Mesodermal cell (in vitro differentiated cells): ENCODE results near the gene DENND5A. TPM values are rescaled to one million over a fixed set of nuclear protein-coding genes. Genes with fewer than 3 reads are reported as not detected.

Experiments
- H3K27ac ChIP-seq: 2 replicates; pipeline ENCODE4 v1.7.0; 2013; ENCODE audit warnings: mild to moderate bottlenecking, low read depth, low read length, moderate library complexity; ENCODE audit not compliant: severe bottlenecking
- H3K36me3 ChIP-seq: 2 replicates; pipeline ENCODE4 v1.7.1; 2013; ENCODE audit warnings: mild to moderate bottlenecking, low read length, moderate library complexity; ENCODE audit not compliant: control insufficient read depth, insufficient read depth
- H3K4me1 ChIP-seq: one replicate; pipeline ENCODE4 v1.7.1; 2013; ENCODE audit warnings: mild to moderate bottlenecking, low read length; ENCODE audit not compliant: insufficient read depth, control insufficient read depth, poor library complexity, severe bottlenecking
- H3K4me3 ChIP-seq: 2 replicates; pipeline ENCODE4 v1.7.0; 2013; ENCODE audit warnings: low read length, control low read depth, mild to moderate bottlenecking; ENCODE audit not compliant: insufficient read depth, poor library complexity, severe bottlenecking; ENCODE audit errors: extremely low read depth
- H3K9me3 ChIP-seq: 2 replicates; pipeline ENCODE4 v1.7.1; 2013; ENCODE audit warnings: mild to moderate bottlenecking, low read length, moderate library complexity; ENCODE audit not compliant: control insufficient read depth
- WGBS, 2 experiments: methylation state at CpG; one replicate each; pipeline ENCODE4 v1.1.5; 2013; ENCODE audit warnings: missing lambda C conversion rate in 2 of 2; ENCODE audit not compliant: insufficient coverage in 2 of 2; 5-methylcytosine and 5-hydroxymethylcytosine counted together
- polyA plus RNA-seq, 2 experiments: library from polyadenylated mRNA; stranded (reverse); fragments of 50-300 nt; gene quantifications; one replicate each; pipeline ENCODE4 v1.2.3, GENCODE V29; 2013

DENND5A gene
- polyA plus RNA-seq (2013, experiment 1 of 2) = 120 TPM
- 106 TPM for polyA plus RNA-seq (2013, experiment 2 of 2)

DNA sequence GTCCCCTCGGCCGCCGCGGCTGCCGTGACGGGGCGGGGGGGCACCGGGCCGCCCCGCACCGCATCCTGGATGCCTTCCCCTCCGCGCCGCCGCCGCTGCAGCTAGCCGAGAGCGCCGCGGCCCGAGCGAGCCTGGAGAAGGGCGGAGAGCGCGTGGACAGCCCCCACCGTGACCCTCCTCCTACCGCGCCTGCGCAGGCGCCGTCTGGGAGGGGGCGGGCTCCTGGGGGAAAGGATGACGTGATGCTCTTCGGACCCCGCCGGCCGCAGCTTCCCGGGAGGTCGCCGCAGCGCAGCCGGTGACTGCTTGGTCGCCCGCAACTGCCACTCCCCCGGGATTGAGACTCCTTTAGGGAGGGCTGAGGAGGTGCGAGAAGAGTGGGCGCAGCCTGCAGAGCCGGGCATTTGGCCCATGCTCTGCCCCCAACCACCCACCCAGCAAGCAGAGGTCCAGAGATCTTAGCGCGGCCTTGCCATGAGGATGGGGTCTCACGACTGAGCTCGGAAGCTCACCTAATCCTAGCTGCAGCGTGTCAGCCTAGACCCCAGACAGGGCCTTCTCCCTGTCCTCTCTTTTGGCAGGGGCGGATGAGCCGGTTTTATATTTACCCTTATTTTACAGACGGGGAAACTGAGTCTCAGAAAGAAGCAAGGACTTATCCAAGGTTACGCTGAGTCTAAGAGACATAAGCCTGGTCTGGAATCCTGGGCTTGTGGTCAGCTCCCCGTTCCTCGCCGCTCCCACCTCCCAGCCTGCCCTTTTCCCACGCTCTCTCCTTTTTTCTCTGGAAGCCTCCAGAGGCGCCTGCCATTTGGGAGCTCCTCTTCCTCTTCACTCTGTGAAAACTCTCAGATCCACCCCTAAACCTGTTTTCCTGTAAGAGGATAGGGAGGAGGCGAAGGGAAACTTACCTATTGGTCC, at the start of gene DENND5A:
TSS of gene DENND5A (minus strand) at position 140 of the 921 bp plus-strand sequence. CDS start 281 bp downstream, outside the sequence.
- peak within 1 kb of the TSS; percentile 87 for H3K27ac ChIP-seq
- 6 to 13% methylated on average over 23 to 25 of the region's 63 CpGs for WGBS, 2 experiments
- peaks cover 10% of the 10 kb centered on the region for H3K4me1 ChIP-seq
- H3K9me3 ChIP-seq = no peaks in the 10 kb centered on the region
- H3K36me3 ChIP-seq = no peaks in the 10 kb centered on the region
- H3K4me3 ChIP-seq = peak within 1 kb of the TSS; percentile 86

DNA sequence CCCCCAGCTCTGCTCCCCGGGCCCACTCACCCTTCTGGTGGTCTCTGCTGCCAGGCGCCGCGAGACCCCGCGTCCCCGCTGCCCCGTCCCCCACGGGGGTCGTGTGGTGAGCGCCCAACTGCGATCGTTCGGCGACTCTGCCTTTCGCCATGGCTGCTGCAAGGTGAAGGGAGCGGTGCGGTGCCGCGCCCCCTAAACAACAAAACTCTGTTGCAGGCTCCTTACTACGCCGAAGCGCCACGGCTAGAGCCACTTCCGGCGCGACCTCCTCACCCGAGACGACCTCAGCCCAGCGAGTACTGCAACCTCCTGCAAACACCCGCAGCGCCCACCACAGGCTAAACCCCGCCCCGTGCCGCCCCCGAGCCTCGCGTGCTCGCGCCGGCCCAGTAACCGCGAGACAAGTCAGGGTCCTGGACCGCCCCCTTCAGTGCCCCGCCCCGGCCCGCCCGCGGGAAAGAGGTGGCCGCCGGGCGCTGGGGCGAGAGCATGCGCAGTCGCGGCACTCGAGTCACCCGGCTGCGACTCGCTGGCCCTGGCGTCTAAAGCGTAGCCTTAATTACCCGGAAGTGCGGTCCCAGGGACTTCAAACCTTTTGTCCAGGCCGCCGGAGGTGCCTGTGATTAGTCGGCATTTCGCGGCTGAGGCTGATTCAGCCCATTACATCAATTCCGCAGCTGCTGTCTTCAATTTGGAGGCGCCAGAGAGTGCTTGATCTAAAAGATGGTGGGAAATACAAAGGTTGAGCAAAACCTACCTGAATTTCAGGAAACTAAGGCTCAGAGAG, 49.3 kb upstream of the DENND5A start, which contains the start of gene TMEM41B:
TSS of gene TMEM41B (minus strand) at position 303 of the 787 bp plus-strand sequence. CDS start at position 151, 152 bp downstream.
- Histone ChIP-seq H3K4me3 (peak within 1 kb of the TSS; percentile 99), H3K9me3 (no peaks in the 10 kb centered on the region), H3K27ac (peak within 1 kb of the TSS; percentile 96), H3K4me1 (peaks cover 22% of the 10 kb centered on the region), H3K36me3 (peaks cover 29% of the 10 kb centered on the region)
- 0 to 1% methylated on average over 48 to 71 of the region's 71 CpGs for WGBS, 2 experiments

DNA sequence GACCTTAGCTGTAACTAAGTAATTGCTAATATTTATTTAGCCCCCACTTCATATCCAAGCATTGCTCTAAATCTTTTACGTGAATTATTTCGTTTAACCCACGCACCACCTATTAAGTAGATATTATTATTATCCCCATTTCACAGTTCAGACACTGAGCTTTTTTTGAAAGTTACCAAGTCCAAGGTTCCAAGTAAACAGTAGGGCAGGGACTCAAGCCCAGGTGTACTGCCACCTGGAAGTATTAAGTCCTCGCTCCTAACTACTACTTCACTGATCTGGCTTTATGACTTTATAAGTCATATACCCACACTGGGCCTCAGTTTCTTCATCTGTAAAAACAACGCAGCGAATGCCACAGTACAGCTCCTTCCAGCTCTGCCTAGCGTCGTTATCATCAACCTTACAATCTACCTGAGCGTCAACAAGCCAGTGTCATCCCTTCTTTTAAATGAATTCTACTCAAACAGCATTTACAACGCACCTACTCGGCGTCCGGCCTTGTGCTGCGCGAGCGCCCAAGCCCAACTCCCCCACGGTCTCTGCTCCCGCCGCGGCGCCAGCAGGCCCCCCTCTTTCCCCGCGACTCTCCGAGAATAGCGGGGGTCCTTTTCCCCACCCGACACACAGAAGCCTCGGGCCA, 48.6 kb upstream of the DENND5A start:
- no peaks in the 10 kb centered on the region for H3K9me3 ChIP-seq
- peaks cover 36% of the 10 kb centered on the region for H3K36me3 ChIP-seq
- H3K4me3 ChIP-seq = peak overlapping the region; percentile 99
- peak overlapping the region; percentile 95 for H3K27ac ChIP-seq
- 0 to 1% methylated on average over 16 to 23 of the region's 27 CpGs for WGBS, 2 experiments
- H3K4me1 ChIP-seq = peaks cover 19% of the 10 kb centered on the region

DNA sequence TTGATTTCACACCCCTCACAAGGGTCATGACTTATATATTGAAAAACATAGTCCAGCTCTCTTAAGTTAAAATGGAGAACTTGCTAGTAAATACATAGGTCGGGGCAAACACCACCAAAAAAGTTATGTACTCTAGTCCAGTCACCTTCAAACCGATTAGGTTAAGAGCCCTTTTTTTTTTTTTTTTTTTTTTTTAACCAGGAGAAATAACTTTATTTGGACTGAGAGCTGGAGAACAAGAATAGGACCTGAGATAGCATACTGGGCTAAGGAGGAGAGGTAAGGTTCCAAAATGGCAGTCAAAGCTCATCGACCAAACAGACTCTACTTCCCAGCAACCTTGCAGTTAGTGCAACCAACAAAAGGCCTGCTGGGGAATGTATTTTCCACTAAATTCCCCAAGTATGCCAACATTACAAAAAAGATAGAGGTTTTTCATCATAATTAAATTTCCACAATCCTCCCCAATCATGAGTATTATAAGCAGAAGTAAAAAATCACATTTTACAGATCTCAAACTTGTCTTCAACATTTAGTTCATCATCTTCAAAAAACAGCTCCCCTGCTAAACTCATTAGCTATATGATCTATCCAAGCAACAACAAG, 45.4 kb upstream of the DENND5A start:
- Histone ChIP-seq H3K4me3 (peak overlapping the region; percentile 99), H3K4me1 (peaks cover 13% of the 10 kb centered on the region), H3K36me3 (peaks cover 45% of the 10 kb centered on the region), H3K9me3 (no peaks in the 10 kb centered on the region), H3K27ac (no peak overlapping the region)
- WGBS, 2 experiments = 100% methylated on average over 1 to 2 of the region's 3 CpGs

DNA sequence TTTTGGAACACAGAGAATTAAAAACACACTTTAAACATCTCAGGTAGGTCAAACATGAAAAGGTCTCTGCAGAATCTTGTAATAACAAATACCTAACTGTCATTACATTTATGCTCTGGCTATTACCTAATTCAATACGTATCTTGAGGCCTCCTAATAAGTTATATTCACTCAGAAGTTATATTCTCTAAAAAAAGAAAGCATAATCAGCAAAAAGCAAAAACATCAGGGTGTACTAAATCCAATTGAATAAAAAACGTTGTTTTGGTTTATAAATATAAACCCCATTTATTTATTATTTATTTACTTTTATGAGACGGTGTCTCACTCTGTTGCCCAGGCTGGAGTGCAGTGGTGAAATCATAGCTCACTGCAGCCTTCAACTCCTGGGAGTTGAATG, 39.0 kb upstream of the DENND5A start:
- H3K36me3 ChIP-seq = peaks cover 42% of the 10 kb centered on the region
- no peaks in the 10 kb centered on the region for H3K9me3 ChIP-seq
- no peaks in the 10 kb centered on the region for H3K4me1 ChIP-seq
- H3K27ac ChIP-seq = no peak overlapping the region
- no peak overlapping the region for H3K4me3 ChIP-seq
- WGBS, 2 experiments = 100% methylated on average over 1 of the region's 3 CpGs; no CpG with 5 or more reads in 1 of the 2 experiments

DNA sequence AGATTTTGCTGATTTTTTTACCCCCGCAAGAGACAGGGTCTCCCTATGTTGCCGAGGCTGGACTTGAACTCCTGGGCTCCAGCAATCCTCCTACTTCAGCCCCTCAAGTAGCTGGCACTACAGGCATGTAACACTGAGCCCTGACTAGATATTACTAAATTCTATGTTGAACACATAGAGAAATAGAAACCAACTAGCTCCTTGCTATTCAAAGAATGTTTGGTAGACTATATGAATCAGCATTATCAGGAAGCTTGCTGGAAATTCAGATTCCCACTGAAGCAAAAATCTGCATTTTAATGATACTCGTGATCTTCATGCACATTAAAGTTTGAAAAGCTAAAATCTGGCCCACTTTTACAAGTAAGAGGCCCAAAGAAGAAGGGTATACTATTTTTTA, 37.3 kb upstream of the DENND5A start:
- H3K9me3 ChIP-seq = no peaks in the 10 kb centered on the region
- H3K27ac ChIP-seq = no peak overlapping the region
- H3K36me3 ChIP-seq = peaks cover 46% of the 10 kb centered on the region
- no CpG with 5 or more reads among the region's 3 CpGs for WGBS, 2 experiments
- H3K4me3 ChIP-seq = no peak overlapping the region
- H3K4me1 ChIP-seq = no peaks in the 10 kb centered on the region

DNA sequence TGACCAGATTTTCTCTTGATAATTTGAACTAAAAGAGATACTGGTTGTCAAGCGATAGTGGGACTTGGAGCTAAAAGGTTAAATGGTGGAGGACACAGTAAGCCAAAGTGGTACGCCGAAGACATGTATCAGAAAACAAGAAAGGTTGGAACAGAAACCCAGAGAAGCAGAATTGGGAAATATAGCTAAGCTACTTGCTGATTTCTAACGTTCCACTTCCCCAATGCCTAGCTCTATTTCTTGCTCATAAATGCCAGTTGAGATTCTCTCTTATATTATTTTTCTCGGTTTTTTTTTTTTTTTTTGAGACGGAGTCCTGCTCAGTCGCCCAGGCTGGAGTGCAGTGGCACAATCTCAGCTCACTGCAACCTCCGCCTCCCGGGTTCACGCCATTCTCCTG, 36.6 kb upstream of the DENND5A start:
- H3K36me3 ChIP-seq = peaks cover 53% of the 10 kb centered on the region
- 94 to 97% methylated on average over 4 to 5 of the region's 10 CpGs for WGBS, 2 experiments
- H3K9me3 ChIP-seq = no peaks in the 10 kb centered on the region
- H3K27ac ChIP-seq = no peak overlapping the region
- no peak overlapping the region for H3K4me3 ChIP-seq
- H3K4me1 ChIP-seq = no peaks in the 10 kb centered on the region

DNA sequence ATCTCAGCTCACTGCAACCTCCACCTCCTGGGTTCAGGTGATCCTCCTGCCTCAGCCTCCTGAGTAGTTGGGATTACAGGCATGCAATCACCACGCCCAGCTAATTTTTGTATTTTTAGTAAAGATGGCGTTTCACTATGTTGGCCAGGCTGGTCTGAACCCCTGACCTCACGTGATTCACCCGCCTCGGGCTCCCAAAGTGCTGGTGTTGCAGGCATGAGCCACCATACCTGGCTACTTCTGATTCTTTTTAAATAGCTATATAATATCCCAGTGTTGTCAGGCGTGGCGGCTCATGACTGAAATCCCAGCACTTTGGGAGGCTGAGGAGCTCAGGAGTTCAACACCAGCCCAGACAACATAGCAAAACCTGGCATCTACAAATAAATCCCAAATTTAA, 28.5 kb upstream of the DENND5A start:
- H3K36me3 ChIP-seq = peaks cover 81% of the 10 kb centered on the region
- WGBS, 2 experiments = 100% methylated on average over 4 to 7 of the region's 7 CpGs
- H3K4me3 ChIP-seq = no peak overlapping the region
- no peaks in the 10 kb centered on the region for H3K9me3 ChIP-seq
- H3K4me1 ChIP-seq = no peaks in the 10 kb centered on the region
- no peak overlapping the region for H3K27ac ChIP-seq

DNA sequence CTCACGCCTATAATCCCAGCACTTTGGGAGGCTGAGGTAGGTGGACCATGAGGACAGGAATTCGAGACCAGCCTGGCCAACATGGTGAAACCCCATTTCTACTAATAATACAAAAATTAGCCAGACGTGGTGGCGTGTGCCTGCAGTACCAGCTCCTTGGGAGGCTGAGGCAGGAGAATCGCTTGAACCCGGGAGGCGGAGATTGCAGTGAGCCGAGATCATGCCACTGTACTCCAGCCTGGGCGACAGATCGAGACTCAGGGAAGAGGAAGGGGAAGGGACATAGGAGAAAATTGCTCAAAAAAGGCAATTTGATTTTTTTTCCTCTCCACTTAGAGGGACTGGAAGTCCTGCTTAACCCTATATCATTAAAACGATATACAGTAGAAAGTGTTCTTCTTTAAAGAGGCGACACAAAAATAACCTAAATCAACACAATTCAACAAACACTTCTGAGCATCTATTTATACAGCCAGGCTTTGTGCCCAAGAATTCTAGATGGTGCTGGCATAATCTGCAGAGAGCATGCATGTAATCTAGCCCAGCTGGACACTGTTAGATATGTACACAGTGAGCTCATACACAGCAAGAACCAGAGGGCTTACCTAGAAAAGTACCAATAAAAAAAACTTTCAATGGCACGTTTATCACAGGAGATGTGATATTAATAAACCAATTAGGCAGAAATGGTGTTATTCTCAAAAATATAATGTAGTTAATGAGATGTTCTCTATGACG, 20.9 kb upstream of the DENND5A start:
- H3K9me3 ChIP-seq = no peaks in the 10 kb centered on the region
- WGBS, 2 experiments = 94 to 98% methylated on average over 6 to 11 of the region's 14 CpGs
- H3K4me3 ChIP-seq = no peak overlapping the region
- H3K4me1 ChIP-seq = no peaks in the 10 kb centered on the region
- H3K27ac ChIP-seq = no peak overlapping the region
- peaks cover 73% of the 10 kb centered on the region for H3K36me3 ChIP-seq
